ENCODE results near the gene ZNF670. TPM values are rescaled to one million over a fixed set of nuclear protein-coding genes. Genes with fewer than 3 reads are reported as not detected.
A peak's percentile ranks its signal among the peaks of the same experiment; 100 is the strongest.

The ZNF670 gene
- total and polyA plus RNA-seq, 4 experiments from 2014 or later: 1.6 to 3.3 (median 2.5) TPM

- H3K36me3 Mint-ChIP-seq: peaks cover 0 to 2% of the 10 kb centered on the region in 2 donors
- Histone ChIP-seq H3K36me3 (ENCODE audit: insufficient read depth, low read length) (no peaks in the 10 kb centered on the region), H3K9me3 (ENCODE audit: control insufficient read depth in 1 of 2, low read length in 2 of 2) (no peaks in the 10 kb centered on the region), H3K27me3 (ENCODE audit: insufficient read depth, low read length) (peaks cover 9% of the 10 kb centered on the region), H3K27ac (ENCODE audit: low read depth, low read length) (no peak overlapping the region), H3K4me3 (ENCODE audit: low read length in 2 of 2) (no peak overlapping the region), H3K4me1 (ENCODE audit: insufficient read depth, low read length) (peaks cover 14% of the 10 kb centered on the region)
- POLR2A ChIA-PET (ENCODE audit: partially characterized antibody): no interaction called here
- peaks cover 5 to 6% (median 6%) of the 10 kb centered on the region in 4 donors for H3K4me1 Mint-ChIP-seq
- intact Hi-C loops (cut with micrococcal nuclease): no loop called here
- CTCF ChIA-PET (ENCODE audit: partially characterized antibody): no interaction called here
- peaks cover 0 to 6% (median 0%) of the 10 kb centered on the region in 8 donors for H3K9me3 Mint-ChIP-seq
- H3K4me3 Mint-ChIP-seq: peak overlapping the region in 4 of 8 donors; percentile 17 to 75 (median 28)
- H3K27me3 Mint-ChIP-seq: peaks cover 25 to 27% of the 10 kb centered on the region in 2 donors
- peak overlapping the region in 1 of 7 donors; percentile 21 for H3K27ac Mint-ChIP-seq
- DNase-seq: no peak
These were observed 34.5 kb upstream of the ZNF670 start for GRCh38 chr1:247113094-247113497.

- Histone ChIP-seq H3K4me1 (ENCODE audit: insufficient read depth, low read length) (peaks cover 14% of the 10 kb centered on the region), H3K27ac (ENCODE audit: low read depth, low read length) (no peak overlapping the region), H3K9me3 (ENCODE audit: control insufficient read depth in 1 of 2, low read length in 2 of 2) (no peaks in the 10 kb centered on the region), H3K27me3 (ENCODE audit: insufficient read depth, low read length) (peaks cover 9% of the 10 kb centered on the region), H3K4me3 (ENCODE audit: low read length in 2 of 2) (no peak overlapping the region), H3K36me3 (ENCODE audit: insufficient read depth, low read length) (no peaks in the 10 kb centered on the region)
- peak overlapping the region; percentile 12 to 75 (median 66) for H3K4me3 Mint-ChIP-seq
- H3K9me3 Mint-ChIP-seq: peaks cover 0 to 6% (median 0%) of the 10 kb centered on the region in 8 donors
- peaks cover 0 to 2% of the 10 kb centered on the region in 2 donors for H3K36me3 Mint-ChIP-seq
- ChIA-PET CTCF (ENCODE audit: partially characterized antibody) (no interaction called here), POLR2A (ENCODE audit: partially characterized antibody) (no interaction called here)
- H3K4me1 Mint-ChIP-seq: peaks cover 5 to 6% (median 6%) of the 10 kb centered on the region in 4 donors
- peak overlapping the region in 1 of 7 donors; percentile 36 for H3K27ac Mint-ChIP-seq
- peaks cover 29 to 30% of the 10 kb centered on the region in 2 donors for H3K27me3 Mint-ChIP-seq
- intact Hi-C loops (cut with micrococcal nuclease): no loop called here
- no peak for DNase-seq
These were observed 33.8 kb upstream of the ZNF670 start for GRCh38 chr1:247112479-247112781.

- POLR2A ChIA-PET (ENCODE audit: partially characterized antibody): no interaction called here
- DNase-seq: no peak
These were observed 33.3 kb upstream of the ZNF670 start for GRCh38 chr1:247111700-247112478.

GRCh38 chr1:247111259-247111699 is 32.7 kb upstream of the ZNF670 start:
- Histone ChIP-seq H3K4me3 (ENCODE audit: low read length in 2 of 2) (peak overlapping the region in 1 of 2 donors; percentile 22), H3K9me3 (ENCODE audit: control insufficient read depth in 1 of 2, low read length in 2 of 2) (no peaks in the 10 kb centered on the region), H3K27ac (ENCODE audit: low read depth, low read length) (no peak overlapping the region), H3K36me3 (ENCODE audit: insufficient read depth, low read length) (no peaks in the 10 kb centered on the region), H3K27me3 (ENCODE audit: insufficient read depth, low read length) (peaks cover 9% of the 10 kb centered on the region), H3K4me1 (ENCODE audit: insufficient read depth, low read length) (peaks cover 14% of the 10 kb centered on the region)
- H3K27me3 Mint-ChIP-seq: peaks cover 34% of the 10 kb centered on the region in 2 donors
- peaks cover 0 to 2% of the 10 kb centered on the region in 2 donors for H3K36me3 Mint-ChIP-seq
- peaks cover 5 to 6% (median 6%) of the 10 kb centered on the region in 4 donors for H3K4me1 Mint-ChIP-seq
- peaks cover 0 to 6% (median 0%) of the 10 kb centered on the region in 8 donors for H3K9me3 Mint-ChIP-seq
- no peak for DNase-seq
- no peak overlapping the region for H3K27ac Mint-ChIP-seq
- intact Hi-C loops (cut with micrococcal nuclease): no loop called here
- CTCF ChIA-PET (ENCODE audit: partially characterized antibody): no interaction called here
- H3K4me3 Mint-ChIP-seq: peak overlapping the region; percentile 71 to 84 (median 76)
- POLR2A ChIA-PET (ENCODE audit: partially characterized antibody): no interaction called here

More at GRCh38 chr1:247111700-247112478, 33.3 kb upstream of the ZNF670 start:
- H3K27ac ChIP-seq (ENCODE audit: low read depth, low read length): no peak overlapping the region
- Mint-ChIP-seq H3K4me1 (peaks cover 5 to 6% (median 6%) of the 10 kb centered on the region in 4 donors), H3K4me3 (peak overlapping the region in 4 of 8 donors; percentile 44 to 66 (median 48)), H3K27me3 (peaks cover 33 to 34% of the 10 kb centered on the region in 2 donors), H3K27ac (no peak overlapping the region), H3K36me3 (peaks cover 0 to 2% of the 10 kb centered on the region in 2 donors), H3K9me3 (peaks cover 0 to 6% (median 0%) of the 10 kb centered on the region in 8 donors)
- CTCF ChIA-PET (ENCODE audit: partially characterized antibody): no interaction called here
- no peak overlapping the region for H3K4me3 ChIP-seq (ENCODE audit: low read length in 2 of 2)
- intact Hi-C loops (cut with micrococcal nuclease): no loop called here
- no peaks in the 10 kb centered on the region for H3K36me3 ChIP-seq (ENCODE audit: insufficient read depth, low read length)
- H3K9me3 ChIP-seq (ENCODE audit: control insufficient read depth in 1 of 2, low read length in 2 of 2): no peaks in the 10 kb centered on the region
- H3K27me3 ChIP-seq (ENCODE audit: insufficient read depth, low read length): peaks cover 9% of the 10 kb centered on the region
- H3K4me1 ChIP-seq (ENCODE audit: insufficient read depth, low read length): peaks cover 14% of the 10 kb centered on the region

GRCh38 chr1:247110627-247111258 is 32.1 kb upstream of the ZNF670 start:
- H3K36me3 Mint-ChIP-seq: peaks cover 0 to 2% of the 10 kb centered on the region in 2 donors
- peaks cover 0 to 6% (median 0%) of the 10 kb centered on the region in 8 donors for H3K9me3 Mint-ChIP-seq
- peaks cover 34 to 35% of the 10 kb centered on the region in 2 donors for H3K27me3 Mint-ChIP-seq
- POLR2A ChIA-PET (ENCODE audit: partially characterized antibody): no interaction called here
- H3K9me3 ChIP-seq (ENCODE audit: control insufficient read depth in 1 of 2, low read length in 2 of 2): no peaks in the 10 kb centered on the region
- no peak overlapping the region for H3K27ac ChIP-seq (ENCODE audit: low read depth, low read length)
- DNase-seq: peak in 3 of 5 donors; percentile 12 to 21 (median 20)
- peak overlapping the region in 1 of 2 donors; percentile 22 for H3K4me3 ChIP-seq (ENCODE audit: low read length in 2 of 2)
- H3K4me3 Mint-ChIP-seq: peak overlapping the region; percentile 71 to 84 (median 76)
- no peak overlapping the region for H3K27ac Mint-ChIP-seq
- H3K4me1 Mint-ChIP-seq: peaks cover 5 to 6% (median 6%) of the 10 kb centered on the region in 4 donors
- peaks cover 14% of the 10 kb centered on the region for H3K4me1 ChIP-seq (ENCODE audit: insufficient read depth, low read length)
- intact Hi-C loops (cut with micrococcal nuclease): no loop called here
- CTCF ChIA-PET (ENCODE audit: partially characterized antibody): no interaction called here
- H3K36me3 ChIP-seq (ENCODE audit: insufficient read depth, low read length): no peaks in the 10 kb centered on the region
- peaks cover 9% of the 10 kb centered on the region for H3K27me3 ChIP-seq (ENCODE audit: insufficient read depth, low read length)

GRCh38 chr1:247107694-247108093 is 29.1 kb upstream of the ZNF670 start:
- no peak overlapping the region for H3K27ac ChIP-seq (ENCODE audit: low read depth, low read length)
- Mint-ChIP-seq H3K36me3 (peaks cover 5 to 12% of the 10 kb centered on the region in 2 donors), H3K27me3 (peaks cover 32 to 33% of the 10 kb centered on the region in 2 donors), H3K9me3 (peaks cover 0 to 10% (median 6%) of the 10 kb centered on the region in 8 donors), H3K4me1 (peaks cover 11 to 31% (median 19%) of the 10 kb centered on the region in 4 donors), H3K27ac (no peak overlapping the region), H3K4me3 (no peak overlapping the region)
- no peak overlapping the region for H3K4me3 ChIP-seq (ENCODE audit: low read length in 2 of 2)
- peaks cover 27% of the 10 kb centered on the region for H3K4me1 ChIP-seq (ENCODE audit: insufficient read depth, low read length)
- peaks cover 9% of the 10 kb centered on the region for H3K27me3 ChIP-seq (ENCODE audit: insufficient read depth, low read length)
- ChIA-PET CTCF (ENCODE audit: partially characterized antibody) (no interaction called here), POLR2A (ENCODE audit: partially characterized antibody) (no interaction called here)
- no peaks in the 10 kb centered on the region for H3K36me3 ChIP-seq (ENCODE audit: insufficient read depth, low read length)
- DNase-seq: no peak
- no peaks in the 10 kb centered on the region for H3K9me3 ChIP-seq (ENCODE audit: control insufficient read depth in 1 of 2, low read length in 2 of 2)
- intact Hi-C loops (cut with micrococcal nuclease): no loop called here

- H3K4me1 Mint-ChIP-seq: peaks cover 11 to 30% (median 22%) of the 10 kb centered on the region in 4 donors
- ChIA-PET POLR2A (ENCODE audit: partially characterized antibody) (no interaction called here), CTCF (ENCODE audit: partially characterized antibody) (no interaction called here)
- Histone ChIP-seq H3K4me1 (ENCODE audit: insufficient read depth, low read length) (peaks cover 20% of the 10 kb centered on the region), H3K27ac (ENCODE audit: low read depth, low read length) (no peak overlapping the region), H3K27me3 (ENCODE audit: insufficient read depth, low read length) (peaks cover 5% of the 10 kb centered on the region), H3K36me3 (ENCODE audit: insufficient read depth, low read length) (peaks cover 12% of the 10 kb centered on the region), H3K9me3 (ENCODE audit: control insufficient read depth in 1 of 2, low read length in 2 of 2) (peaks cover 4 to 13% of the 10 kb centered on the region in 2 donors), H3K4me3 (ENCODE audit: low read length in 2 of 2) (no peak overlapping the region)
- intact Hi-C loops (cut with micrococcal nuclease): no loop called here
- DNase-seq: no peak
- peak overlapping the region in 2 of 8 donors; percentile 22 to 42 for H3K4me3 Mint-ChIP-seq
- peaks cover 21 to 27% of the 10 kb centered on the region in 2 donors for H3K36me3 Mint-ChIP-seq
- peaks cover 0 to 26% (median 22%) of the 10 kb centered on the region in 8 donors for H3K9me3 Mint-ChIP-seq
- H3K27ac Mint-ChIP-seq: no peak overlapping the region
- H3K27me3 Mint-ChIP-seq: peaks cover 29 to 30% of the 10 kb centered on the region in 2 donors
These were observed 27.4 kb upstream of the ZNF670 start for GRCh38 chr1:247105966-247106365.
